Activated CD4-positive, alpha-beta T cell treated with anti-CD3 and anti-CD28 coated beads for 24 hours (primary cell): ENCODE measurements around the gene C15orf61.

Source experiments
- DNase-seq, 2 donors: peaks; one replicate each; pipeline ENCODE4 v3.0.0-alpha.2; 2020; ENCODE audit warnings: low read depth in 2 of 2

C15orf61 gene

DNA sequence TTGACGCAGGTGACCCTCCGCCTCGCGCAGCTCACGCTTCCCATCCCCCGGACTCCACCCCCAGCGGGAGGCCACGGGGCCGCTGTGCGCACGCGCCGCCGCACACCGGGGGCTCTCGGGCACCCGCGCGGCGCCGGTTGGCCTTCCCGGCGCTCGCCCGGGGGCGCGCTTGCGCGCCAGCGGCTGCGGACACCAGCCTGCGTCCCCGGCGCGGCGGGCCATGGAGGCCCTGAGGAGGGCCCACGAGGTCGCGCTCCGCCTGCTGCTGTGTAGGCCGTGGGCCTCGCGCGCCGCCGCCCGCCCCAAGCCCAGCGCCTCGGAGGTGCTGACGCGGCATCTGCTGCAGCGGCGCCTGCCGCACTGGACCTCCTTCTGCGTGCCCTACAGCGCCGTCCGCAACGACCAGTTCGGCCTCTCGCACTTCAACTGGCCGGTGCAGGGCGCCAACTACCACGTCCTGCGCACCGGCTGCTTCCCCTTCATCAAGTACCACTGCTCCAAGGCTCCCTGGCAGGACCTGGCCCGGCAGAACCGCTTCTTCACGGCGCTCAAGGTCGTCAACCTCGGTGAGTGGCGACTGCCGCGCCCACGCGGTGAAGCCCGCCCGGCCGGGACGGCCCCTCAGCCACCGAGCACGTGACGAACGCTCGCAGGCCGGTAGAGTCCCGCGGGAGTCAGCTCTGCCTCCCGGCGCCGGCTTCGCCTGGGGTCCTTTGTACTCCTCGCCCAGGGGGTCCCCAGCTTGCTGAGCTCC lies at the start of gene C15orf61:
C15orf61 (plus strand) TSS at position 103 of the 754 bp plus-strand sequence; CDS start at position 221, 118 bp downstream.
- DNase-seq, result peak; percentile 72 to 73

- DNase-seq, result no peak
Measured at GRCh38 chr15:67472957-67473356, 48.0 kb upstream of the C15orf61 start.

DNA sequence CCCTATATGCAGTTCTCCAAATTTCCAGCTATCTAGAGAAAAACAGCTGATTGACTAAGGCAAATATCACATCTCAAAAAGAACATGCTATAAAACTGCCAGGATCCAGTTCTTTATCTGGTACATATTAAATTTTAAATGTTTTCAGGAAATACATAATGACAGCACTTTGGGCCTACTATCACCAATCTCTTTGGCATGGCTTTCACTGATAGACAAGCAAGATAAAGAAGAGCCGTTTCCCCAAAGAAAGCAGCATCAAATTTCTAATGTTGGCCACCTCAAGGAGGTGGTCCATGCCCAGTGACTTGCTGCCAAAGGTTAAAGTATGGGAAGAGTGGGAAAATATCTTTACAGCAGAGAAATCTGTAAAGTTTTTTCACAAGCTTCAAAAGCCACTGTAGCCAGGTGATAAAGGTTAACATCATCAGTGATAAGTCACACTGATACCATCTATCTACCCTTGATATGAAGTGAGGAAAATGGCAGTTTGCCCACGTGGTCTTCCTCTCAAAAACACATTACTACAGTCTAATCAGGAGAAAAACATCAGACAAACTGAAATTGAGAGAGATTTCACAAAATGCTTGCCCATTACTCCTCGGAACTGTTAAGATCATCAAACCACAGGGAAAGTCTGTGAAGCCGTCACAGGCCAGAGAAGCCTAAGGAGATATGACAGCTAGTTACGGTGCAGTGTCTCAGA lies 46.4 kb upstream of the C15orf61 start:
- DNase-seq, result no peak

DNA sequence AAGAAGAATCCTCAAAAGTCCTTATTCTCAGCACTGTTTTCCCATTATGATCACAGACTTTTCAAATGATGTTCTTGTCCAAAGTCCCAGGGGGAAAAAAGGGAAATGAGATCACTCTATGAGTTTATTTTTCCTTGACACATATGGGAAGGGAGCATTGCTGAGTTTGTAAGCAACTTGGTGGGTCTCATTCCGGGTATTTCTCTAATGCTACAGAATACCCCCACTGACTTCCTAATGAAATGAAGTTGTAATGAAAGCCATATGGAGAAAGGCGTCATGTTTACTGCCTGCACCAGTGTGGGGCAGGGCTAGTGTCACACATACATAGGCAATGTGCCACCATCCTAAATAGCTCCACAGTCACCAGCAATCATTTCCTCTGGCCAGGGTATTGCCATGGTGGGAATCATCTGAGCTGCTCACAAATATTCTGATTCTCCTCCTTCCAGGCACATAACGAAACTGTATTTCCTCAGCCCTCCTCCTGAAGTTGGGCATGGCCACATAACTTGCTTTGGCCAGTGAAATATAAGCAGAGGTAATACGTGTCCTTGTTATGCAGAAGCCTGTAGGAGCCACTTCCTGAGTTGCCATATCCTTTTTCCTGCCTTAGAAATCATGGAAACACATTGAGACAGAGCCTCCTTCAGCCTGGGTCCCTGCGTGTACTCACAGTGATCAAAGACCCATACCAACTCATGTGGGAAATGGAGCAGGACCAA lies 41.0 kb upstream of the C15orf61 start:
- DNase-seq, result no peak

DNA sequence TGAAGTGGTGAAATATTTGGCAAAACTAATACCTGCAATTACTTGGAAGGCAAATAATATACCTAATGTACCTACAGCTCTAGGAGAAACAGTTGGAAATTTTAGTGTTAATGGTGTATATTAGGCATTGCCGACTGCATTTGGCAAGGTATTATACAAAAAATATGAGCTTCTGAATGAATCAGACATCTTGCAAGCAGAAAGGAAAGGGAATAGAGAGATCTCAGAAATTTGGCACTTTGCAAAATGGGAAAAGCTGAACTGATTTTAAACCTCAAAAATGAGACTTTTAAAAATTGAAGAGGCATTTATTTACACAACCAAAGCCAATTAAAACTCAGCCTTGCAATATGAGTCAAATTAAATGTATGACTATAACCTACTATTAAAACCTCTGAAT lies 40.2 kb upstream of the C15orf61 start:
- no peak for DNase-seq

DNA sequence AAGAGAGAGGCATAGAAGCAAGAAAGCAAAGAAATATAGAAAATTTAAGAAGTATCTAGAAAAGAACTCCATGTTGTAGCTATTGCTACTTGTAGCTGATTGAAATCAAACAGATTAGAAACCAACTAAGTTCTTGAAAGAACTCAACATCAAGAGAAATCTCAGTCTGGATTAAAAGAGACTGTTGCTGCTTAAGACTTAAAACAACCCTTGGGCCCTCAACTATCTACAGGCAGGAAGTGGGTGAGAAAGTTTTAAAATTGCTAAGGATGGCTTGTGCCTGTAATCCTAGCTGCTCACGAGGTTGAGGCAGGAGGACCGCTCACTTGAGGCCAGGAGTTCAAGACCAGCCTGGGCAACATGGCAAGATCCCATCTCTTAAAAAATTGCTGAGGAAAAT lies 39.3 kb upstream of the C15orf61 start:
- DNase-seq, result no peak

DNA sequence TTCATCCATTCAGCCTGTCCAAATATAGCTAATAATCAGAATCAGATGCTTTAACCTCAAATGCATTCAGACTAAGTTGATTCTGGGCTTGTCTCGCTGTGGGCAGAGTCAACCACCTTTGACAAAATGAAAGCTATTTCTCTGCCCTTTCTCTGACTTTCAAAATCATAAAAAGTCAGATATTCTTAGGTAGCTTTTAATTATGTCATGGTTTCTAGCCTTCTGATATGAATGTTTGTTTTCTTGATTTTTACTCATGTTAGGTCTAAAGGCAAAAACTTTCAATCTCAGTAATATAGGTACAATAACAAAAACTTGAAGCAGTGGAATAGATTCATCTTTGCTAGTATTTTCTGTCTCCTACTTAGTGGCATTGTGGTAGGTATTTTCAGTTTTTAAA lies 25.3 kb upstream of the C15orf61 start:
- DNase-seq, result no peak

DNA sequence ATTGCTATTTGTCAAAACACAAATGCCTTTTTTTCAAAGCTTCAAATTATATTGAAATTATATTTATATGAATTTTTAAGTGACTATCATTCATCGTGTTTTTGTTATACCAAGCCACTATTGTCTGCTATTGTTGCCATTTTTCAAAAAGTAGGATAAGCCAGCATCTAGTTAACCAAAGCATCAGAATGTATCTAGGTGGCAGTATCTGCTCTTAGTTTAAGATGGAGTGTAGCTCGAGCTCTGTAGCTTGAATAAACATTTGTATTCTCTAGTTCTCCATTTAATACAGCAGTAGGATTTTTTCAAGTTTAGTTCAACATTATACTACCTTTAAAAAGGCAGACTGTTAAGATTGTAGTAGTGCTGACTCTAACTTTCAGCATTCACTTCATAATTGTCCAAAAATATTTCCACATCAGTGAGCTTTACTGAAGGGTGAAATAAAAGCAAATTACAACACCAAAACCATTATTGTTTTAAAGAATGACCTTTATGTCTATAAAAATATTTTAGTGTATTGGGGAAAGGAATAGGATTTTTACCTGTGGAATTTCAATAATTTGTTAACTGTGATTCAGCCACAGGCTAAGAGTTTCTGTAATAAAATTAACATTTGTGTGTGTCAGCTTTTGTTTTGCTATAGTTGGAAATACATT lies 19.6 kb upstream of the C15orf61 start:
- no peak for DNase-seq

DNA sequence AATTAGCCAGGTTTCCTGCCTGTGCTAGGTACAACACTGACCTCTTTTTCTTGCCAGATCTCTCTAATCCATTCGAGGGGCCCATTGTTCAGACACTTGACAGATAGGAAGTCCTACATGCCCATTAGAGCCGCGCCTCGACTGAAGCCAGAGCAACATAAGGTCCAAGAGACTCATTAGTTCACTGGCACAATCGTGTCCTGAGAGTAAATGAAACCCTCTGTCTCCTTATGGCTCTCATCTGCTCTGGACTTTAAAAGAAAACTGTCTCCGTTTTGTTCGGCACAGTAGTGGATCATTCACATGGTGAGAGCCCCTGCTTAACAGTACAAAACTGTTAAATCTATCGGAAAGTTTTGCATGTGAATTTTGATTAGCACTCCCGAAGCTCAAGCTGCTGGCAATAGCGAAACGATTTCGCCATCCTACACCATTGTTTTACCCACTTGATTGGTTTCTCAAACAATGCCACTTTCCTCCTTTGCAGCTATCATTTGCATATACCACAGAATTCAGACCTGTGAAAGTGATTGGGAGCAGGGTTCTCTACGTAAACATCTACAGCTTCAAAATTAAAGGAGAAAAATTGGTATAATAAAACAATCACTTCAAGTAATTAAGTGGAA lies 19.0 kb upstream of the C15orf61 start:
- no peak for DNase-seq

- no peak for DNase-seq
Measured at GRCh38 chr15:67504056-67504455, 16.9 kb upstream of the C15orf61 start.

DNA sequence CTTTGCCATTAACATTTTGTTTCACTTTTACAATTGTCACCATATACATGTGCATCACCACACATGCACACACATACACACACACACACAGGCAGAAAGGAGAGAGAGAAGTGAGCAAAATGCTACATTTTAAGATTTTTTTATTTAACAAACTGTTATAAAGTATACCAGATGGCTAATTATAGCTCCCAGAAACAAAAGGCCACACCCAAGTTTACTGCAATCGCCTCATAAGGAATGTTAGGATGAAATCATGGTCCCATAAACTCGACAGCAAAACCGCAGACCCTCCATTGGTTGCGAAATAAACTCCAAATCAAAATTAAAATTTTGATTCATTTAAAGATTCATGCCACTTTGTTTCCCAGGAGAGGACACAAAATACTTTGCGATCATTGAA lies 16.1 kb upstream of the C15orf61 start:
- DNase-seq, result no peak

DNA sequence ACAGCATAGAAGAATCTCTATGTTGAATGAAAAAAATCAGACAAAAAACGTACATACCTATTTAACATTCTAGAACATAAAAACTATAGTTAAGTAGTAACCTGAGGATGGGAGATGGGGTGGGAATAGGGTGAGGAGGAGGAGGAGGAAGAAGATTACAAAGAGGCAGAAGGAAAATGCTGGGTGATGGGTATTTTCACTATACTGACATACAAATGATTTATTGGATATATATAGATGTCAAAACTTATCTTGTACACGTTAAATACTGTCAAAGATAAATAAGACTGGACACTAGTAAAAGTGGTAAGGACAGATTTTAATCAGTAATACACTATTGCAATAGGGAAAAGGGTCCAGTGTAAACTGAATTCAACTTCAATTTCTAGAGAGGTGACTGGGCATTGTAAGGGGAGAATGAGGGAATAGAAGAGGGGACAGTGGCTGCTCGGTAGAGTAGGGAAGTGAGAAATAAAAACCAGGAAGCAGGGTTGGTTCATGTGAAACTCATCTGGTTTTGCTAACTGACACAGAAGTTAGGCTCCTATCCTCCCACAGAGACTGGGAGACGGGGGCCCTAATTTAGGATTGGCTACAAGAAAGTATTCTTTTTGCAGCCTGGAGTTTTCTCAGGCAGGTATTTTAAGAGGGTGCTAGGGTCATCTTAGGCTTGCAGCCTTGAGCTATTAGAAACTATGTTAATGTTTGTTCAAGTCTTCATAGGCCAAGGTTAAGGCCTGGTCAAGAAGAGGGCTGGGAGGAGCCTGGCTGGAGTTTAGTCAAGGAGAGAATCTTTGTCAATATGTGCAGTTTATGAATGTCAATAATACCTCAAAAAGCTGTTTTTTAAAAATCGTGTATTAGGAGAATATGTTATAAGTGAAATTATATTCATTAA lies 15.0 kb upstream of the C15orf61 start:
- DNase-seq, result no peak

GRCh38 chr15:67506775-67507747 lies 13.9 kb upstream of the C15orf61 start:
- no peak for DNase-seq

GRCh38 chr15:67508407-67508806 lies 12.5 kb upstream of the C15orf61 start:
- no peak for DNase-seq

DNA sequence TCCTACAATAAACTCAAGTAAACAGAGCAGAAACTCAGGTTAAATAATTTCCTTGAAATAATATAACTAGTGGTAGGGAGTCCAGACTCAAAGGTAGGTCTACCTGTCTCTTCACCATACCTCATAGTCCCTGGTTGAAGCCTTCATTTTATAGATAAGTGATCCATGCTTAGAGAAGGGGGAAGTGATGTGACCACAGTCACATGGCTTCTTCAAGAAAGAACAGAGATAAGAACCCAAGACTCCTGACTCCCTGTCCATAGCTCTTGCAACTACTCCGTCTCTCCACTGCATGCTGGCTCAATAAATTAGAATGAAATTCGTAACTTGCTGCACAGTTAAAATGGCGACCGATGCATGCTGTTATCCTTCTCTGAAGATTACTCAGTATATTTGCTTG lies 11.0 kb upstream of the C15orf61 start:
- no peak for DNase-seq

- DNase-seq, result no peak
Measured at GRCh38 chr15:67510597-67511190, 10.2 kb upstream of the C15orf61 start.

DNA sequence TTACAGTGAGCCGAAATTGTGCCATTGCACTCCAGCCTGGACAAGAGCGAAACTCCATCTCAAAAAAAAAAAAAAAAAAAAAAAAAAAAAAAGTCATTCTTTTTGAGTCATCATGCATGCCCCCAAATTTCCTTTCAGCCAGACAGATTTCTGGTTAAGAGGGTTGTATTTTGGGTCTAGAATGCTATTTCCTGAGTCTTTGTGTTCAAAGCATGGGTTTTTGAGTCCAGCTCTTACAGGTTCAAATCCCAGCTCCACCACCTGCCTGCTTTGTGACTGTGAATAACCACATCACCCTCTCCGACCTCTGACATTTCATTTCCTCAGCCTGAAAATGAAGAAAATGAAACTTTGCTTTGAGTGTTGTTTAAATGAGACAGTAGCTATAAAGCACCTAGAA lies 9.3 kb upstream of the C15orf61 start:
- no peak for DNase-seq

DNA sequence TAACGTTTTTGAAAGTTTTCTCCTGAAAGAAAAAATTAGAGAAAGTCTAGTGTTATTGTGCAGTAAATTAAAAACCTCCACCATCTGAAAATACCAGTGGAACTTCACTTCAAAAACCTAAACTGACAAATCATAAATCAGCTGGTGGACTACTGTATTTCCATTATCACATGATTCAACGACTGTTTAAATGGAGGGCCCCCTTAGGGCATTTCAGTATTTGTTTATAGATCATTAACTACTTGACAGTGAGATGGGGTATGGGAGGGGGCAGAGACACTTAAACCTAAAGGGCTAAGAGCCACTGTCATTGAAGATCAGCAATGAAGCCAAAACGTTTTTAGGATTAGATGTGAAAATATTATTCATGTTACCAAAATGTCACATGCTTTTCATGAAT lies 8.8 kb upstream of the C15orf61 start:
- no peak for DNase-seq
